NCI-H1092 (cell line): Measurements from ENCODE around the gene DVL2.
"Not testable (repeated sequence)": the region's sequence is repeated elsewhere in the genome, so short reads cannot be mapped to it uniquely, and the experiment has no call there.

Experiments used
- DNase-seq: peaks from one replicate; lab custom pipeline; 2025; lab: John Stamatoyannopoulos, UW

Gene DVL2

GRCh38 chr17:7256766-7257456 lies 22.6 kb upstream of the DVL2 start:
- DNase-seq: no peak

GRCh38 chr17:7254511-7254910 lies 20.2 kb upstream of the DVL2 start:
- DNase-seq: no peak

GRCh38 chr17:7253082-7253481 lies 18.8 kb upstream of the DVL2 start:
- DNase-seq: no peak

GRCh38 chr17:7252176-7253043 lies 18.1 kb upstream of the DVL2 start, which contains the start of gene ELP5:
Gene ELP5 (plus strand): TSS chr17:7252215. CDS start chr17:7252551, 336 bp downstream.
- DNase-seq: peak; percentile 81

GRCh38 chr17:7251661-7252175 lies 17.4 kb upstream of the DVL2 start, which contains the start of gene CTDNEP1:
Gene CTDNEP1 (minus strand): TSS chr17:7251734. CDS start chr17:7251296, 438 bp downstream.
- DNase-seq: peak; percentile 95

- DNase-seq: no peak
Measured at GRCh38 chr17:7250695-7251627, 16.6 kb upstream of the DVL2 start.

- DNase-seq: no peak
Measured at GRCh38 chr17:7249830-7250229, 15.5 kb upstream of the DVL2 start.

GRCh38 chr17:7249214-7249613 lies 14.9 kb upstream of the DVL2 start:
- DNase-seq: no peak

GRCh38 chr17:7248796-7249195 lies 14.5 kb upstream of the DVL2 start:
- DNase-seq: no peak

- no peak for DNase-seq
Measured at GRCh38 chr17:7246779-7247178, 12.5 kb upstream of the DVL2 start.

- not testable (repeated sequence) for DNase-seq
Measured at GRCh38 chr17:7243838-7244237, 9.5 kb upstream of the DVL2 start.

- no peak for DNase-seq
Measured at GRCh38 chr17:7243453-7243729, 9.1 kb upstream of the DVL2 start.

GRCh38 chr17:7242717-7243452 lies 8.6 kb upstream of the DVL2 start:
- DNase-seq: peak; percentile 90

- DNase-seq: peak; percentile 77
Measured at GRCh38 chr17:7241783-7242716, 7.7 kb upstream of the DVL2 start, which contains the start of gene GABARAP. Gene GABARAP (minus strand): TSS chr17:7242449. CDS start chr17:7242330, 119 bp downstream.

GRCh38 chr17:7241090-7241733 lies 6.9 kb upstream of the DVL2 start:
- no peak for DNase-seq

GRCh38 chr17:7240375-7240774 lies 6.1 kb upstream of the DVL2 start:
- DNase-seq: no peak

- DNase-seq: peak; percentile 96
Measured at GRCh38 chr17:7239091-7240027, 5.0 kb upstream of the DVL2 start, which contains the start of gene PHF23. Gene PHF23 (minus strand): TSS chr17:7239457. CDS start chr17:7239279, 178 bp downstream.

GRCh38 chr17:7238420-7239090 lies 4.2 kb upstream of the DVL2 start:
- DNase-seq: no peak
